H1 (cell line): Measurements from ENCODE around the gene CHN2. TPM values are rescaled to one million over a fixed set of nuclear protein-coding genes. Genes with fewer than 3 reads are reported as not detected.

Experiments
- CTCF ChIA-PET: fragments of 300-600 bp; sonication (Branson Sonifier 250); formaldehyde crosslinking; loops from one replicate; lab custom pipeline; 2021; ENCODE audit not compliant: partially characterized antibody; lab: Charles Lee
- POLR2A ChIA-PET: fragments of 300-600 bp; sonication (Branson Sonifier 250); formaldehyde crosslinking; loops from one replicate; lab custom pipeline; 2021; ENCODE audit warnings: inconsistent platforms; ENCODE audit not compliant: partially characterized antibody; lab: Charles Lee
- DNase-seq, 2 experiments: peaks; one replicate each; pipeline versions ENCODE4 v3.0.0 to v3.0.0-alpha.2; 2010 to 2022; ENCODE audit warnings: low spot score in 2 of 2, low read depth in 1 of 2, mixed read lengths in 1 of 2
- FAIRE-seq: peaks from 2 replicates; lab custom pipeline; 2011; peaks lifted over from hg19 to GRCh38; lab: Jason Lieb, UNC
- H2AFZ ChIP-seq: 2 replicates; pipeline ENCODE4 v1.8.1; 2012; ENCODE audit warnings: low read length, inconsistent platforms
- H2AK5ac ChIP-seq: 2 replicates; pipeline ENCODE4 v1.6.1; 2013; ENCODE audit warnings: low read depth, low read length
- H2BK120ac ChIP-seq: replicated peaks from 2 replicates; pipeline ENCODE3; 2013; ENCODE audit warnings: low read depth, low read length, inconsistent platforms
- H2BK12ac ChIP-seq: 2 replicates; pipeline ENCODE4 v1.6.1; 2013; ENCODE audit warnings: low read depth, low read length
- H2BK15ac ChIP-seq: 2 replicates; pipeline ENCODE4 v1.6.1; 2013; ENCODE audit warnings: low read length
- H2BK20ac ChIP-seq: 2 replicates; pipeline ENCODE4 v1.6.1; 2013; ENCODE audit warnings: low read length
- H2BK5ac ChIP-seq: 2 replicates; pipeline ENCODE4 v1.6.1; 2013; ENCODE audit warnings: low read depth, low read length
- H3K14ac ChIP-seq: 2 replicates; pipeline ENCODE4 v1.6.1; 2013; ENCODE audit warnings: inconsistent platforms; ENCODE audit not compliant: insufficient read length
- H3K18ac ChIP-seq: 2 replicates; pipeline ENCODE4 v1.6.1; 2013; ENCODE audit warnings: low read length; ENCODE audit errors: extremely low read depth
- H3K23ac ChIP-seq: 2 replicates; pipeline ENCODE4 v1.6.1; 2013; ENCODE audit warnings: inconsistent platforms; ENCODE audit not compliant: insufficient read length
- H3K23me2 ChIP-seq: 2 replicates; pipeline ENCODE4 v1.6.1; 2013; ENCODE audit warnings: low read depth, low read length
- H3K27ac ChIP-seq: 2 replicates; pipeline ENCODE4 v1.6.1; 2011; ENCODE audit warnings: low read depth, low read length, inconsistent platforms
- H3K27me3 ChIP-seq, 4 experiments: replicated peaks in 1 of 4; 1 replicate in 1 of 4; 2 replicates in 3 of 4; pipeline versions ENCODE4 v1.6.1 to v1.8.1; 2011 to 2013; ENCODE audit warnings: low read length in 3 of 4, mild to moderate bottlenecking in 3 of 4, inconsistent platforms in 2 of 4, mixed read lengths in 2 of 4, moderate library complexity in 1 of 4; ENCODE audit not compliant: control insufficient read depth in 3 of 4, insufficient read depth in 3 of 4; ENCODE audit errors: extremely low read depth in 1 of 4
- H3K36me3 ChIP-seq, 4 experiments: 2 replicates each; pipeline versions ENCODE4 v1.6.1 to v1.8.1; 2011 to 2013; ENCODE audit warnings: mild to moderate bottlenecking in 4 of 4, low read length in 3 of 4, moderate library complexity in 2 of 4, control low read depth in 1 of 4, inconsistent platforms in 1 of 4; ENCODE audit not compliant: insufficient read depth in 4 of 4, control insufficient read depth in 2 of 4
- H3K4ac ChIP-seq: replicated peaks from 2 replicates; pipeline ENCODE3; 2013; ENCODE audit warnings: low read length, low read depth, mixed read lengths, inconsistent platforms; ENCODE audit not compliant: insufficient read length
- H3K4me1 ChIP-seq, 4 experiments: replicated peaks in 1 of 4; 1 replicate in 1 of 4; 2 replicates in 3 of 4; pipeline versions ENCODE4 v1.6.1 to v1.8.1; 2011 to 2013; ENCODE audit warnings: low read length in 3 of 4, inconsistent platforms in 2 of 4, mixed read lengths in 1 of 4; ENCODE audit not compliant: insufficient read depth in 4 of 4, control insufficient read depth in 3 of 4
- H3K4me2 ChIP-seq, 2 experiments: 2 replicates each; pipeline versions ENCODE4 v1.6.1 to v1.8.1; 2011 to 2013; ENCODE audit warnings: low read depth in 2 of 2, low read length in 2 of 2, control low read depth in 1 of 2, inconsistent platforms in 1 of 2, mild to moderate bottlenecking in 1 of 2; ENCODE audit not compliant: insufficient read depth in 1 of 2
- H3K4me3 ChIP-seq, 4 experiments: fragments of 200-600, 300-600 bp in 1 of 4; sonication (generic), shearing (Covaris generic), sonication (Bioruptor Twin) in 1 of 4; 2 replicates each; pipeline versions ENCODE4 v1.5.1 to v1.8.1; 2011 to 2016; ENCODE audit warnings: low read length in 4 of 4, low read depth in 3 of 4, control low read depth in 2 of 4, inconsistent platforms in 2 of 4, mild to moderate bottlenecking in 2 of 4, mixed read lengths in 1 of 4, moderate library complexity in 1 of 4; ENCODE audit not compliant: insufficient read depth in 2 of 4; ENCODE audit errors: extremely low read depth in 1 of 4
- H3K56ac ChIP-seq: replicated peaks from 2 replicates; pipeline ENCODE3; 2013; ENCODE audit warnings: low read depth, mild to moderate bottlenecking, mixed read lengths, low read length, inconsistent platforms; ENCODE audit not compliant: insufficient read length
- H3K79me1 ChIP-seq: 2 replicates; pipeline ENCODE4 v1.6.1; 2013; ENCODE audit warnings: low read depth, low read length, control low read depth
- H3K79me2 ChIP-seq, 2 experiments: 2 replicates each; pipeline versions ENCODE4 v1.6.1 to v1.8.1; 2012 to 2013; ENCODE audit warnings: low read length in 2 of 2, mild to moderate bottlenecking in 2 of 2, inconsistent platforms in 1 of 2; ENCODE audit not compliant: insufficient read depth in 2 of 2, control insufficient read depth in 1 of 2
- H3K9ac ChIP-seq, 4 experiments: replicated peaks in 1 of 4; 1 replicate in 1 of 4; 2 replicates in 3 of 4; pipeline versions ENCODE4 v1.6.1 to v1.8.1; 2011 to 2013; ENCODE audit warnings: low read depth in 3 of 4, low read length in 3 of 4, control low read depth in 2 of 4, mild to moderate bottlenecking in 2 of 4, moderate library complexity in 2 of 4, inconsistent platforms in 1 of 4; ENCODE audit errors: extremely low read depth in 1 of 4
- H3K9me3 ChIP-seq, 2 experiments: 2 replicates each; pipeline versions ENCODE4 v1.6.1 to v1.8.1; 2012 to 2013; ENCODE audit warnings: mild to moderate bottlenecking in 2 of 2, moderate library complexity in 2 of 2, control low read depth in 1 of 2, inconsistent platforms in 1 of 2, low read depth in 1 of 2, low read length in 1 of 2, mixed read lengths in 1 of 2; ENCODE audit not compliant: insufficient read depth in 2 of 2
- H4K20me1 ChIP-seq, 2 experiments: replicated peaks in 1 of 2; 2 replicates each; pipeline versions ENCODE3 to v1.8.1; 2011 to 2013; ENCODE audit warnings: inconsistent platforms in 2 of 2, low read length in 2 of 2, mild to moderate bottlenecking in 1 of 2; ENCODE audit not compliant: insufficient read depth in 2 of 2, control insufficient read depth in 1 of 2
- H4K5ac ChIP-seq: 2 replicates; pipeline ENCODE4 v1.6.1; 2013; ENCODE audit warnings: low read length, low read depth, mixed read lengths, inconsistent platforms; ENCODE audit not compliant: insufficient read length
- H4K8ac ChIP-seq: 2 replicates; pipeline ENCODE4 v1.8.0; 2013; ENCODE audit warnings: mild to moderate bottlenecking, moderate library complexity, low read length, inconsistent platforms; ENCODE audit not compliant: insufficient read depth; ENCODE audit errors: extremely low read depth
- H4K91ac ChIP-seq: replicated peaks from 2 replicates; pipeline ENCODE3; 2013; ENCODE audit warnings: low read length, mixed read lengths, inconsistent platforms; ENCODE audit not compliant: insufficient read length
- CHD2 ChIP-seq: IDR thresholded peaks from 2 replicates; pipeline ENCODE4 v1.6.1; 2012; ENCODE audit warnings: low read length, improper control_type of control experiment
- KDM1A ChIP-seq: fragments of 200-600, 300-600 bp; sonication (generic); IDR thresholded peaks from 2 replicates; pipeline ENCODE4 v1.7.1; 2016; ENCODE audit warnings: mild to moderate bottlenecking, low read length, borderline replicate concordance
- SIN3A ChIP-seq, 2 experiments: IDR thresholded peaks in 1 of 2; conservative IDR thresholded peaks in 1 of 2; 2 replicates each; pipeline ENCODE4 v1.6.1; 2011 to 2012; ENCODE audit warnings: low read length in 2 of 2, improper control_type of control experiment in 1 of 2, low read depth in 1 of 2, mild to moderate bottlenecking in 1 of 2
- TCF12 ChIP-seq: IDR thresholded peaks from 2 replicates; pipeline ENCODE4 v1.6.1; 2011; ENCODE audit warnings: low read depth, mild to moderate bottlenecking, low read length
- WGBS, 2 experiments: shearing (Covaris generic) in 1 of 2; methylation state at CpG; one replicate each; pipeline versions ENCODE4 v1.1.6 to v1.1.7; 2013 to 2015; ENCODE audit warnings: low lambda C conversion rate in 2 of 2, mixed read lengths in 2 of 2, inconsistent platforms in 1 of 2, low coverage in 1 of 2, missing lambda C conversion rate in 1 of 2; ENCODE audit not compliant: insufficient replicate concordance in 2 of 2, insufficient coverage in 1 of 2, insufficient read length in 1 of 2; ENCODE audit errors: extremely low coverage in 1 of 2, missing lambda C conversion rate in 1 of 2; 5-methylcytosine and 5-hydroxymethylcytosine counted together
- polyA plus RNA-seq, 7 experiments: library from polyadenylated mRNA; depleted of rRNA in 3 of 7; stranded (reverse) in 5 of 7; unstranded in 2 of 7; fragments of >200 nt in 5 of 7; fragments of 200-250 nt in 2 of 7; gene quantifications; 1 replicate in 5 of 7; 2 replicates in 1 of 7; 4 replicates in 1 of 7; pipeline versions ENCODE4 v1.2.1 to v1.2.3, GENCODE V29; 2011 to 2013; ENCODE audit warnings: missing spikeins in 2 of 7, mixed read lengths in 2 of 7
- total RNA-seq: library from RNA; stranded (reverse); fragmentation: NEBNext Ultra II Directional; extraction: Animal tissue kit (Norgen Biotek cat#: 25700); gene quantifications from 2 replicates; pipeline ENCODE4 v1.2.1, GENCODE V29; 2021
- TF ChIP-seq, protein P1 (sequence below): IDR thresholded peaks from 2 replicates; pipeline ENCODE4 v1.6.1; 2012; ENCODE audit warnings: inconsistent platforms

The CHN2 gene
- total and polyA plus RNA-seq, 2 of the 8 experiments (the other 6 are each of a cell fraction or from before 2014, with no cell fraction given): 2.9 to 4.8 TPM

GRCh38 chr7:29400437-29400836, 205.9 kb downstream of the CHN2 start:
- Histone ChIP-seq H3K36me3 (no peaks in the 10 kb centered on the region), H3K9ac (no peak overlapping the region), H3K23me2 (no peaks in the 10 kb centered on the region; the same call in 1 of the 2 replicates), H2BK15ac (no peak overlapping the region), H4K8ac (no peak overlapping the region), H3K27me3 (no peaks in the 10 kb centered on the region), H2BK12ac (no peak overlapping the region), H2AFZ (no peak overlapping the region), H2BK120ac (no peak overlapping the region), H3K23ac (no peak overlapping the region), H2BK20ac (no peak overlapping the region), H2AK5ac (no peak overlapping the region), H3K4me3 (no peak overlapping the region), H4K20me1 (no peaks in the 10 kb centered on the region), H3K79me2 (no peaks in the 10 kb centered on the region), H4K91ac (no peak overlapping the region), H3K27ac (no peak overlapping the region), H3K4me1 (no peaks in the 10 kb centered on the region; a peak in 1 of 7 replicates), H3K4ac (no peak overlapping the region), H3K9me3 (no peaks in the 10 kb centered on the region), H3K18ac (no peak overlapping the region), H3K79me1 (no peaks in the 10 kb centered on the region), H3K14ac (no peak overlapping the region), H2BK5ac (no peak overlapping the region), H3K56ac (no peak overlapping the region), H3K4me2 (no peak overlapping the region), H4K5ac (no peak overlapping the region)
- 83% methylated on average over 9 of the region's 9 CpGs; no CpG with 5 or more reads in 1 of the 2 experiments for WGBS, 2 experiments
- DNase-seq (no peak), FAIRE-seq (no peak)
- TF ChIP-seq, protein P1, sequence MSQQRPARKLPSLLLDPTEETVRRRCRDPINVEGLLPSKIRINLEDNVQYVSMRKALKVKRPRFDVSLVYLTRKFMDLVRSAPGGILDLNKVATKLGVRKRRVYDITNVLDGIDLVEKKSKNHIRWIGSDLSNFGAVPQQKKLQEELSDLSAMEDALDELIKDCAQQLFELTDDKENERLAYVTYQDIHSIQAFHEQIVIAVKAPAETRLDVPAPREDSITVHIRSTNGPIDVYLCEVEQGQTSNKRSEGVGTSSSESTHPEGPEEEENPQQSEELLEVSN: no peak
- TF ChIP-seq TCF12 (no peak), SIN3A (conservative IDR thresholded peaks at IDR 0.05 in 1 of 2, IDR thresholded peaks at IDR 0.05 in 1 of 2; ENCODE audit: low read depth in 1 of 2, low read length in 2 of 2) (no peak), CHD2 (no peak), KDM1A (no peak)
- CTCF ChIA-PET: interaction anchor here (0.8 to 1.2 kb wide), 3 partner anchors 8 to 474 kb away, joined by 3 to 4 read pairs (median 4); no protein-coding TSS in a partner anchor
- POLR2A ChIA-PET: no interaction called here
